DMS 273 (cell line): Measurements from ENCODE around the gene PIAS4.

Experiments used
- DNase-seq: peaks from one replicate; lab custom pipeline; 2025; ENCODE audit not compliant: unreplicated experiment; lab: John Stamatoyannopoulos, UW

Gene PIAS4

DNA sequence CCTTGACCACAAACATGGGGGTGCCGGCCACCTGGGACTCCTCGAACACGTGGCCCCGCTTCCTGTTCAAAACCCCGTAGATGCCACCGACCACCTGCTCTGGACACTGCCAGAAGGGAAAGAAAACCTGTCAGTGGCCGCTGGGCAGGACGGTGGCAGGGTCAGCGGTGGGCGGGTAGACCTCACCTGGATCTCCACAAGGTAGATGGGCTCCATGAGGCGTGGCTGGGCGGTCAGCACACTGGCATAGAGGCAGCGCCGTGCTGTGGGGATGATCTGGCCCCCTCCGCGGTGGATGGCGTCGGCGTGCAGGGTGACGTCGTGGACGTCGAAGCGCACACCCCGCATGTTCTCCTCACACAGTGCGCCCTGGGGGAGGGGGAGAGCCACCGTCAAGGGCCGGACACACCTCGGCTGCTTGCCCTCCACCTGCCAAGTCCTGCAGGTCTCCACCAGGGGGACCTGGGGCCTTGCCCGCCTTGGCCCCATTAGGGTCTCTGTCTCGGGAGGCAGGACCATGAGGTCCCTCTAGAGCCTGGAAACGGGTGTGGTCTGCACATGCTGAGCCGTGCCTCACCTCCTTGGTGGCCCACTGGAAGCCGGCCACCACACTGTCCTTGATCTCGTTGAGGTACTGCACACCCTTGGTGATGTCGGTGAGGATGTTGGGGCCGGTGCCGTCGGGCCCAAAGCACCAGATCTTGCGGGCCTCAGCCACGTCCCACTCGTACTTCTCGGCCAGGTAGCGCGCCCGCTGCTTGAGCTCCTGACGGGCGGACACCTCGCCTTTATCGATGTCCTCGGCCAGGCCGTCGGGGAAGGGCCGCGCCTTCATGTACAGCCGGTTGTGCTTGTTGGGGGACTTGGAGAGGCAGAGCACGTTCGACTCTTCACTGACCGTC, 30.0 kb upstream of the PIAS4 start:
- DNase-seq, result peak; percentile 58

DNA sequence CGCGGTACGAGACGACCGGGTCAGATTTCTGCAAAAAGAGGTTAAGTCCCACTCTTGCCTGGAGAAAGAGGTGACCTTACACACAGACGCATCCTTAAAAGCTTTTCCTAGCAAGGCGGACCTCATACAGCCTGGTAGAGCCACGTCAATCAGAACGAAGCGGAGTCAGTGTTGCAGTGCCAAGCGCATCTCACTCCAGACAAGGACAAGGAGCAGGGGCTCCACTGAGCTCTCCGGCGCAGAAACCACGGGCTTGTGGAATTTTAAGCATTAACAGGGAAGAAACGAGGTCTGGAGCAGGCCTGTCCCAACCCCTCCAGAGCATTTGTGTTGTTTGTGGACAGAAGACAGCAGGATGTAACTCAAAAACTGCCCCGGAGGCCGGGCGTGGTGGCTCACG, 29.4 kb upstream of the PIAS4 start:
- no peak for DNase-seq

DNA sequence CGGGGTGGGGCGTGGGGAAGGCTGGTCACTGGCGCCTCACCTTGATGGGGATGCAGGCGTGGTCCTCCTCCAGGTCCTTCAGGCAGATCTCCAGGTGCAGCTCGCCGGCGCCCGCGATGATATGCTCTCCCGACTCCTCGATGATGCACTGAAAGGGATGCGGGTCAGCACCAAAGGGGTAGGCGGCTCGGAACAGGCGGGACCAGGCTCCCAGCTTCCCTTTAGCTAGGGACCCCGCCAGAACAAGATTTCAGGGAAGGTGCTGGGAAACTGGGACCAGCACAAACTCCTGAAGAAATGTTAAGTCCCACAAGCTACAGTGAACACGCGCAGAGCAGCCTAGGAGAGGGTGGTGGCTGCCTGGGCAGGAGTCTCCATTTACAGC, 28.3 kb upstream of the PIAS4 start:
- DNase-seq, result no peak

DNA sequence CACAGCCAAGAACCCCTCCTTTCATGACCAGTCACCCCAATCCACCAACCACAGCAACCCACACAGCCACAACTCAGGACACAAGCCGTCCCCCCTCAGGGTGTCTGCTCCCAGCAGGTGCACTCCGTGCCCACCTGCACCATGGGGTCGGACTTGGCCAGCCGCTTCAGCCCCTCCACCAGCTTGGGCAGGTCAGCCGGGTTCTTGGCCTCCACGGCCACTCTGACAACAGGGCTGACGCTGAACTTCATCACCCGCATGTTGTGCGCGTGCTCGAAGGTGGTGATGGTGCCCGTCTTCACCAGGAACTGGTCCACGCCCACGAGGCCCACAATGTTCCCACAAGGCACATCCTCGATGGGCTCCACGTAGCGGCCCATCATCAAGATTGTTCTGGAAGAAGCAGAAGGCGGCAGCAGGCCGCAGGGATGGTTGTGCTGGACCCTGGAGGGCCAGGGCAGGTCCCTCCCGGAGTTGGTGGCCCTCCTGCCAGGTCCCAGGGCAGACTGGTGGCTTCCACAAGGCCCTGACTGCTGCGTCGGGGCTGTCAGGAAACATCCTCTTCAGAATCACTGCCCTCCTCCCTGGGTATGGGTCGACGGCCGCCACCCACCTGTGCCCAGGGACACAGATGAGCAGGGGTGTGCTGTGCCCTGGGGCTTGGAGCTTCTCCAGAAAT, 27.7 kb upstream of the PIAS4 start:
- no peak for DNase-seq

DNA sequence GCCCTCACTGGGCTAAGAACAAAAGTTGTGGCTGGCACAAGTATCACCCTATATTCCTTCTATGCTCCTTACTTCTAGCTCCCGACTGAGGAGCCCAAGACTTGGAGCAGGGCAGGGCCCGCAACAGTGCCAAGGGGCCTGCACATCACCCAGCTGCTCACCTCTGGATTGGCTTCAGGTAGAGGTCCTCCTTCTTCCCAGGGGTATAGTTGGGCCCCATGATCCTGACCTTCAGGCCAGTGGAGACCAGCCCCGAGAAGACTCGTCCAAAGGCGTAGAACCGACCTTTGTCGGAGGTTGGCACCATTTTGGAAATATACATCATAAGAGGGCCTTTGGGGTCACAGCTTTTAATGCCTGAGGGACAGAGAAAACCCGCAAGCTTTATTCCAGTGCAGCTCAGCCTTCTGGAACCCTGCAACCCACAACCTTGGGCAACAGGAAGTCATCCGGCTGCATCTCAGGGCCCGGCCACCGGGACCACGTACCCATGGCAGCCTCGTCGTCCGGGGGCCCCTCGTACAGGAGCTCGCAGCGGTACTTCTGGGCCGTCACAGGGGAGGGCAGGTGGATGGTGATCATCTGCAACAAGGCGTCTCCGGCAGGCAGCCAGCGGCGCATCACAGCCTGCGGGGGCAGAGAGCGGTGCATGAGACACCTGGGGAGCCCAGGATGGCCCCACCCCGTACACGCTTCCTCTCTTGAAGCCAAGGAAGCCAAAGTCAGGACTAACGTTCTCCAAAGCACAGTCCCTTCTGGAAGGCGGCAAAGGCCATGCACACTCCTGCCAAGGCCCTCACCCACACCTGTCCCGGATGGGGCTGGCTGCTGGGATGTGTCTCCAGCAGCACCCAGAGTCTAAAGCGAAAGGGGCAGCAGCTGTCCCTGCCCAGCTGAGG, 26.9 kb upstream of the PIAS4 start:
- DNase-seq, result no peak

DNA sequence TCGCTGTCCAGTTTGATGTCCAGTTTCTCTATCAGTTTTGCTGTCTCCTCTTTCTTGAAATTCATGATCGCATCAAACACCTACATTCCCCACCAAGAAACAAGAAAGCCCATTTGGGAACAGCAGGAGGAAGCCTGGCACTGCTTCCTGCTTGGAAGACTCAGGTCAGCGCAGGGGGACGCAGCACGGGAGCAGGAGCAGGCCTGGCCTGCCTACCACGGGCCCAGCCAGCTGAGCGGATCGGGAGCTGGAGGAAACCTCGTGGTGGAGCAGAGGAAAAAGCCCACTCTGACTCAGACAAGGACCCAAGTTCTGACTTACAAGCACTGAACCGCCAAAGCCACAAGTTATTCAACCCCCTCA, 26.2 kb upstream of the PIAS4 start:
- DNase-seq, result no peak

DNA sequence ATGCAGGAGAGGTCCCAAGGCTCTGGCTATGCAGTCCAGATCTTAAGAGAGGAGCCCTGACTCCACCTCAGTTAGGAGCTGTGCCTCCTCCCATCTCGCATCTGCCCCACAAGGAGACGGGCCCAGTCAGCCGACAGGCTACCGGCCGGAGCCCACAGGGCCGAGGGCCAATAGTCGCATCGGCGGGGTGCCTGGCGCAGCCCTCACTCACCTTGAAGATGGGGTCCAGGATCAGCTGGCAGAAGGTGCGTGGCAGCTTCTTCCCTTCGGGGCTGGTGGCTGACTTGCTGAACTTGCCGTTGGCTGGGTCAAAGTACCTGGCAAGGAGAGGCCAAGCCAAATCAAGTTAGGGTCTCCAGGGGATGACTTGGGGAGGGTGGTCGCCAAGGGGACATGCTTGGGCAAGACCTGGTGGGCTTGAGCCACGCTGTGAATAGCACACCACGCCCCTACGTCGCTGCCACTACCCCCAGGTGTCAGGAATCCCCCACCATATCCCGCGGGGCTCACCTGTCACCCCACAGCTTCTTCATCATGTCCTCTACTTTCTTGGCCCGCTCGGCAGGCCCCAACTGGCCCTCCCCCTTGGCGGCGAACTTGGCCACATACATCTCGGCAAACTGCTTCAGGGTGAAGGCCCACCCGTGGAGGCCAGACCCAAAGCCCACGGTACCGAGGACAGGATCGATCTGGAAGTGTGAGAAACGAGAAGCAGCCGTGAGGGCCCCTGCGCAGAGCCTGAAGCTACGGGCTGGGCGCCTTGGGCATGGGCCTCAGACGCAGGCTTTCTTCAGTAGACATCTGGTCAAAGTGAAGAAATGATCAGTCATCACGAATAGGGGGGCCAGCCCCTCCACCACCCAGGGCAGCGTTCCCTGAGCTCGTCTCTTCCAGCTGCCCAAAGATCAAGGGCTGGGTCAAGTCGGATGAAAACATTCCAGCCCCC, 25.5 kb upstream of the PIAS4 start:
- no peak for DNase-seq

DNA sequence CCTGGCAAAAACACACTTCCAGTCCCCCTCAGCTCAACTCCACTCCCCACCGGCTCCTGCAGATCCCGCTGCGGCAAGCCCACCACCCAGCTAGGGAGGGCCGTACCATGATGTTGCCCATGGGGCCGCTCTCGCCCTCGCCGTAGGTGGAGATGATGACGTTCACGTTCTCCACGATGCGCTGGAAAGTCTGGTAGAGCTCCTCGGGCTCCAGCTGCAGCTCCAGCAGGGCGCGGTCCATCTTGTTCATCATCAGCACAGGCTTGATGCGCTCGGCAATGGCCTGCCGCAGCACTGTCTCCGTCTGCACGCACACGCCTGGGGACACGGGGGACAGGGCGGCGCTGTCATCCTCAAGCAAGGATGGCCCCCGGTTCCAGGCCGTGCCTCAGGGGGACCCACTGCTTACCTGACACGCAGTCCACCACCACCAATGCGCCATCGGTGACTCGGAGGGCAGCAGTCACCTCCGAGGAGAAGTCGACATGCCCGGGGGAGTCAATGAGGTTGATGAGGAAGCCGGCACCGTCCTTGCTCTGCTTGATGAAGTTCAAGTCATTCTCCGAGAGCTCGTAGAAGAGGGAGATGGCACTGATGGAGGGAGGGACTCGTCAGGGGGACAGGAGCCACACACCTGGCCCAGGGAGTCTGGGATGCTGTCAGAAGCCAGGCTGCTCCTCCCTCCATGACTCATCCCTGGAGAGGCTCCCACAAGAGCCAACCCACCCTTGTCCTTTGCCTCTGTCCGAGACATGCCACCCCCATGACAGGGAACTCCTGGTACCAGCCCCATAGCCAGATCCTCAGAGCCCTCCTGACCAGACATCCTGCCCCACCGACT, 24.6 kb upstream of the PIAS4 start:
- DNase-seq, result peak; percentile 40

DNA sequence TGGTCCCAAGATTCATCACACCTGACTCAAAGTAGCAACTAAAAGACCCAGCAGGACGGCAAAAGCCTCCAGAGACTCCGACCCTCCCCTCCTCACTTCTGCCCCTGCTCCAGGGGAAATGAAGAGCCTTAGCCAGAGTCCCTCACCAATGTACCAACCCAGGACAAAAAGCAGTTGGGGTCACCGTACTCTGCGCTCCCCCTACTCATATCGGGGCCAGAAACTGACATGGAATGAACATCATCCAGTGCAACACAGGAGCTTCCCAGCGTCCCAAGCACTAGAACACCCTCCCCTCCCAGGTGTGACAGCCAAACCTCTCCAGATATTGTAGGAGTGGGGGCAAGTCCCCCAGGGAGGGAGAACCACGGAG, 24.0 kb upstream of the PIAS4 start:
- no peak for DNase-seq

DNA sequence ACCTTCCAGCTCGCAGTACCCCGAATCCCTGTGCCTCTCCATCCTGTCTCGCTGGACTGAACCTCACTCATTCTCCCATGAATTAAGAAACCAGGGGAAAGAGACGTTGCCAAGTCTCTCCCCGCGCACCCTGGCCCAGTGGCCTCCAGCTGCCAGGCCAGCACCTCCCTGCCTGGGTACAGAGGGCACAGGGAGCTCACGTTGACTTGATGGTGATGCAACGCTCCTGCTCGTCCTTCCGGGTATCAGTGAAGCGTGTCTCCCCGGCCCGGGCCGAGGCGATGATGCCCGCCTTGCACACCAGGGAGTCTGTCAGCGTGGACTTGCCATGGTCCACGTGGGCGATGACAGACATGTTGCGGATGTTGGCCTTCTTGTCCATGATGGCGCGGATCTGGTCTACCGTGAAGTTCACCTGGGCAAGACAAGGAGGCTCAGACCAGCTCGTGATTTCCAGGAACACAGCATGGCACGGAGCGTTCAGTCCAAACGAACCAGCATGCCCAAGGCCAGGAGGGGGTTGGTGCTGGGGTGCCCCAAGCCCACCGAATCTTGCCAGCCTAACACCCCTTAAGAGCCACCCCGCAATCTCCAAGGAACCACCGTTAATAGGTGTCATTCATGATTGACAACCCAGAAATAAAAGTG, 23.5 kb upstream of the PIAS4 start:
- peak; percentile 59 for DNase-seq

DNA sequence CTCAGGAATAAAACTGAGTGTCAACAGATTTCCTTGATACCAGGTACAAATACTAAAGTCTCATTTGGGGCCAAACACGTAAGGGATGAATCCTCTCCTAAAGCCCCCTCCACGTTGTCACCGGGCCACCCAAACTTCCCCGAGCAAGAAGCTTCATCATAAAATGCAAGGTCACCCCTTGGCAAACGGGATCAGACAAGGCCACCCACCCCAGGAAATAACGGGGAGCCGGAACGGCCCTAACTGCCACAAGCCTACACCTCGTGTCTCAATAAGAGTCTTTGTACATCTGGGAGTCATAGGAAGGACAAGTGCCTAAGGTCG, 23.0 kb upstream of the PIAS4 start:
- no peak for DNase-seq

DNA sequence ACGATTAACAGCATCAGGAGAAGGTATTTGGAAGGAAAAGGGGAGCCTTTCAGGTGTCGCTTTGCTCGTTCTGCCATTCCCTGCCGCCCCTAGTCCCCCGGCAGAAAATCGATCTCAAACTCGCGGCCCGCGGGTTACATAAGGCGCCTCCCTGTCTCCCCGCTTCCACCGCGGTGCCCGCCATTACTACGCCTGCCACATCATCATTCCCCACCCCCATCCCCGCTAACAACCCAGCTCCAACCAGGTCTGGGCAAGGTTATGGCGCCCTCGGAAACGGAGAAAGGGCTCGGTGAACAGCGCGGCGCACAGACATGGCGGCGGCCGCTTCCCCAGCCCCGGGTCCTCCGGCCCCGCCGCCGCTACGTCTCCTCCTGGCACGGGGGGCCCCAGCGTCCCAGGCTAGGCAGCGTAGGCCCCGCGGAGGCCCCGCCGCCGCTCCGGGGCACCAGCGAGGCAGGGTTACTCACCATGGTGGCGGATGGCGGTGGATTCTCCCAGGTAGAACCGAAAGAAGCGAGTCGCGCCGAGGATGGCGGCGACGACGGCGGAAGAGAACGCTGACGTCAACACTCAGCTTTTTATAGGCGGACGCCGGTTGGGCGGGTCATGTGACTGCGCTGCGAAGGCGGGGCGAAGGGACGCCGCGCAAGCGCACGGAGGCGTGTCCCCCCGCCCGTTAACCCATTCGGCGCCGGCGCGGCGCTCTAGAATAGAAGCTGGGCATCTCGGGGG, 22.5 kb upstream of the PIAS4 start, which contains the start of gene EEF2:
TSS of gene EEF2 (minus strand) at position 556 of the 735 bp plus-strand sequence. CDS start at position 473, 83 bp downstream.
- peak; percentile 96 for DNase-seq

DNA sequence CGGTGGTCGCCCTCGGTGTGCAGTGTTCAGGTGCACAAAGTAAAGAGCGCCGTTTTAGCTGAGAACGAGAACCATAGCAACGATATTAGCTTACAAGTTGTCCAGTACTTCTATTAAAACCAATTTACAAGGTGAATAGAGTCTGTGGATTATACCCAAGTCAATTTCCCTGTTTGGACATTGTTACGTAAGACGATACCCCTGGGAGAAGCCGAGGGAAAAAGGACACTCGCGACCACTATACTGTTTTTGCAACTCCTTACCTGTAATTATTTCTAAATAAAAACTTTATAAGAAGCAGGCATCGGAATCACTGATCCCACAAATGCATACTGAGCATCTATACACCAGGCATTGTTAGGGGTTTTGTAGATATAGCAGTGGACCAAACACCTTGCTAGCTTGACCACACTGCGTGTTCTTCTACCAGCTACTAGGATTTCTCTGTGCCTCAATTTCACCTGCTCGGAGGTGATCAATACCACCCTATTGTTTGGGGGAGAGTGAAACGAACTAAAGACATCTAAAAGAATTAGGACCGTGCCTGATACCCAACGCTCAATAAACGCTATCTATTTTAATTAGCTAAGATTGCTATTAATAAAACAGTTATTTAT, 21.8 kb upstream of the PIAS4 start:
- no peak for DNase-seq

DNA sequence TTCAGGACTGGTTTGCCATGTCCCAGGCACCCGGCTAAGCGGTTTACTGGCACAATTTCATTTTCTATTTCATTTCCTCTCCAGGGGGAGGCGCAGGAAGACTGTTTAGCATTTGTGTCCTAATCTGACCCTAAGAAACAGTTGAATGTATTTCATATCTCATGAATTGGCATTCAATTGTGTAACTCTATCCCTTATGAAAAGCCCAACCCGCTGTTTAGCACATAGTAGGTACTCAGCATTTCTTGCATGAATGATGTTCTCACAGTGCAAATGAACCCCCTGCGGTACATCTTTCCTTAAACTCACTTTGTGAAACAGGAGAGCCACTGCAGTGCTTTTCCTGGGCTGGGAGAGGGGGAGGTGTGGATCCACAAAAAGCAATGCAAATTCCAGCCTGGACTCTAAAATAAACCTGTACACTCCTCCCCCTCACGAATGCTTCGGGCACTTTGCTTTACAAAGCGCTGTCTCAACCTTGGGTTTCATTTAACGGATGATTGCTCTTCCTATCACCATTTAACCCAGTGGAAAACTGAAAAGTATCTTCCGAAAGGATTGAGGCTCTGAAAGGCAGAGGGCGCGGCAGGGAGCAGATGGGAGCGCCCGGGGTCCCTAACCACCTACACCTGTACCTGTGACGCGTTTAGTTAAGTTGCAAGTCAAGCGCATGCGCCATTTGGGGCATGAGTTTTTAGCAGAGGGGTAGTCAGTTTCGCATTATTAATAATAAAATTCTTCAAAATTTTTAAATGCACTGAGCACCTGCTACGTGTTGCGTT, 21.1 kb upstream of the PIAS4 start:
- peak; percentile 93 for DNase-seq

DNA sequence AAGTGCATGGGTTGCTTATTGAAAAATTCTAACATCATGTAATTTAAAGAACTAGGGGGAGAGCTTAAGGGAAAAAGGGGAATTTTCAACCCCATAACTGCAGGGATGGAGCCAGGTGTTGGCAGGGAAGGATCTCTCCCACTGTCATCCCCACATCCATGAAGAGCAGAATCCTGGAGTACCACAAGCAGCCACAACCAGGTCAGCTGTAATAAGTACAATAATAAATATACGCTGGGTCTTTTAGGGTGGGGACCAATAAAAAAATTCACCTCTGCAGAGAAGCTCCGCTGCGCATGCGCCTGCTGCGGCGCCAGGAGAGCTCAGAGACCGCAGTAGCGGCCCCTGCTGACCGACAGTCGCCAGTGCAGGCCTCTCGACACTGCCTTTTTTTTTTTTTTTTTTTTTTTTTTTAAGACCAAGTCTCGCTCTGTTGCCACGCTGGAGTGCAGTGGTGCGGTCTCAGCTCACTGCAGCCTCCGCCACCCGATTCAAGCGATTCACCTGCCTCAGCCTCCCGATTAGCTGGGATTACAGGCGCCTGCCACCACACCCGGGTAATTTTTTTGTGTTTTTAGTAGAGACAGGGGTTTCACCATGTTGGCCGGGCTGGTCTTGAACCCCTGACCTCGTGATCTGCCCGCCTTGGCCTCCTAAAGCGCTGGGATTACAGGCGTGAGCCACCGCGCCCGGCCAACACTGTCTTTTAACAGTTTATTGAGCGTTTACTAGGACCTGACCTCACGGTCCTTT, 19.7 kb upstream of the PIAS4 start:
- DNase-seq, result peak; percentile 95

DNA sequence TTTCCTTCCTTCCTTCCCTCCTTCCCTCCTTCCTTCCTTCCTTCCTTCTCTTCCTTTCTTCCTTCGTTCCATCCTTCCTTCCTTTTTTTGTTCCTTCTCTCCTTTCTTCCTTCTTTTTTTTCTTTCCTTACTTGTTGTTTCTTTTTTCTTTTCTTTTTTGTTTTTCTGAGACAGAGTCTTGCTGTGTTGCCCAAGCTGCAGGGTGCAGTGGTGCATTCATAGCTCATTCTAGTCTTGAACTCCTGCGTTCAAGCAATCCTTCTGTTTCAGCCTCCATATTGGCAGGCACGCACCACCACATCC, 16.8 kb upstream of the PIAS4 start:
- no peak for DNase-seq

DNA sequence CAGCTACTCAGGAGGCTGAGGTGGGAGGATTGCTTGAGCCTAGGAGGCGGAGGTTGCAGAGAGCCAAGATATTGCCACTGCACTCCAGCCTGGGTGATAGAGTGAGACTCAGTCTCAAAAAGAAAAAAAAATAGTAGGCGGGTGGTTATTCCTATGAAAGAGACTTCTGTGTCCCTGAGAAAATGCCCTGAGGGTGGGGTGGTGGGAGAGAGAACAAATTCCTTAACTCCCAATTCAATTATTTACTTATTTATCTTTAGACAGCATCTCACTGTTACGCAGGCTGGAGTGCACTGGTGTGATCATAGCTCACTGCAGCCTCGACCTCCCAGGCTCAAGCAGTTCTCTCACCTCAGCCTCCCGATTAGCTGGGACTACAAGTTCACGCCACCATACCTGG, 11.9 kb upstream of the PIAS4 start:
- no peak for DNase-seq
